Measurements from ENCODE around the gene DDX42.
"Not testable (repeated sequence)": the region's sequence is repeated elsewhere in the genome, so short reads cannot be mapped to it uniquely, and the experiment has no call there.

DDX42 gene

DNA sequence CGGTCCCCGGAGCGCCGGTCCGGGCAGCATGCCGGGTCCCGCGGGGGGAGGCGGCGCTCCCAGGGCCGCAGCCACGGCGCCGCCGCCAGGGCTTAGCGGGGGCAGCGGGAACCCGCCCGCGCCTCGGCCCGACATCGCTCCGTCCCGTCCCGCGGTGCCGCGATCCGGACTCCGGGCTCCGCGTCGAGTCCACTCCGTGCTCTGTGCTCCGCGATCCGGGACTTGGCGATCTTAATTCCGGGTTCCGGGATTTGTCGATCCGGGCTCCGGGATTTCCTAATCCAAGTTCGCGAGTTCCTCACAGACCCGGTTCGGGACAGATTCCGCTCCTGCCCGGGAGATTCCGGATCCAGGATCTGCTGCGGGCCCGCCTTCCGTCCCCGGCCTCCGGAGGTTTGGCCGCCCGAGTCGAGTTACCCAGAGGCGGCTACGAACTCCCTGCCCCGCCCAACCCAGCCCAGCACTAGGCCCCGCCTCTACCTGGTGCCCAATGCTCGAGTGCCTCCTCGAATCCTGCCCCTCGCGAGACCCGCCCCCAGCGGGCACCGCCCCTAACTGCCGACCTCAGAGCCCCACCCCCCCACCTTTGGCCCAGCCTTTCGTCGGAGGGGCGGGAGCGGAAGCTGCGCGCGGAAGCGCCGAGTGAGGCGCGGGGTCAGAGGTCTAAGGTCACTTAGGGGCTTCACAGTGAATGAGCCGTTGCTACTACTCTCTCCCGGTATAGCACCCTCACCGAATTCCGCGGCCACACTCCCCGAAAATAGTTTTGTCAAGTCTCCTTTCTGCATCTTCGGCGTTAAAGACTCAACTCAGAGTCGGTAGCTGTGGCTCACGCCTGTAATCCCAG, 68.8 kb downstream of the DDX42 start, which contains the start of gene SMARCD2:
Gene SMARCD2 (minus strand): TSS at position 146 of the 847 bp plus-strand sequence. CDS start 11 bp downstream, at position 135.
- DNase-seq, result peak; percentile 98

DNA sequence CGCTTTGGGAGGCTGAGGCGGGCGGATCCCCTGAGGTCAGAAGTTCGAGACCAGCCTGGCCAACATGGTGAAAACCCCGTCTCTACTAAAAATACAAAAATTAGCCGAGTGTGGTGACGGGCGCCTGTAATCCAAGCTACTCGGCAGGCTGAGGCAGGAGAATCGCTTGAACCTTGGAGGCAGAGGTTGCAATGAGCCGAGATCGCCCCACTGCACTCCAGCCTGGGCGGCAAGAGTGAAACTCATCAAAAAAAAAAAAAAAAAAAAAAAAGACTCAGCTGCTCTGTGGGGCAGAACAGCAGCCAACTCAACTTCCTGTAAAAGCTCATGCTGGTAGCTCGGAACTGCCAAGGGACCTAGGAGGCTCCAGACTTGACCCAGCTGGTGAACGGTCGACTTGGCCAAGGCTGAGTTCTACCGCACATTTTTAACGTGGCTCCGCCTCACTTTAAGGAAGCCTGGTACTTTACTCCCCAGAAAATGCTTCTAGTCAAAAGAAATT, 69.5 kb downstream of the DDX42 start:
- DNase-seq, result not testable (repeated sequence)

DNA sequence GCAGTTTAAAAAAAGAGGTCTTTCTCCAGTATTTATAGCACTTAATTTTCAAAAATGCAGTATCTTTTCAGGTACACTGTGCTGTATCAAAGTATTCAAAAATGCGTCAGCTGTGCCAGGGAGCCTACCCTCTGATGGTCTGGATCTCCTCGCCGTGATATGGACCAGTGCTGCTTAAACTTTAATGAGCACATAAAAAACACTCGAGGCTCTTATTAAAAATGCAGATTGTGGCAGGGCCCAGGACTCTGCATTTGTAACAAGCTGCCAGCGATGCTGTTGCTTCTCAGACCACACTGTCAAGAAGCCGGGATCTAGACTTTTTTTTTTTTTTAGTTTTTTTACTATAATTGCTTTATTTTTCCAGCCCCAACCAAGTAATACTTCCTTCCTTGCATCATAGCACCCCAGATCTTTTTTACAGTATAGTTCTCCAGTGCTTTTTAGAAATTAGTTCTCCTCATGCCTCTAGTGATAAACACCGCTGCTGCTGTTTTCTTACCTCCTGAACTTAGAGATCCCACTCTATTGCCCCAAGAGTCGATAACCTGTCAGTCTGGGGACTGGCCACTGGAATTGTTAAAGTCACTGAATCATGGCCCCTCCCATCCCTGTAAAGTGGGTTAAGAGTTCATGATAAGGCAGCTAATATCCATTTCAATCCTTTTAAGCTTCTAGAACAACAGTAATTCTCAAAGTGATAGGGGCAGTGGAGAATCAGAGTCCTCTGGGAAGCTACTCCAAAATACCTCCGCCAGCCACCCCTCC, 70.1 kb downstream of the DDX42 start:
- DNase-seq, result no peak

DNA sequence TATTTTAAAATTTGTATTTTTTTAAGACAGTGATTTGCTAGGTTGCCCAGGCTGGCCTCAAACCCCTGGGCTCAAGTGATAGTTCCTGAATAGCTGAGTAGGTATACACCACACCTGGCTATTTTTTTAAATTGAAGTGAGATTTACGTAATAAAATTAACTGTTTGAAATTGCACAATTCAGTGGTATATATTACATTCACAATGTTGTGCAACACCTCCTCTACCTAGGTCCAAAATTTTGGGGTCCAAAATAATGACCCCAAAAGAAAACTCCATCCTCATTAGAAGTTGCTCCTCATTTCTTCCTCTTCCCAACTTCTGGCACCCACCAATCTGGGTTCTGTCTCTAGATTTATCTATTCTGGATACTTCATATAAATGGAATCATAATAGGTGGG, 71.5 kb downstream of the DDX42 start:
- DNase-seq, result no peak

DNA sequence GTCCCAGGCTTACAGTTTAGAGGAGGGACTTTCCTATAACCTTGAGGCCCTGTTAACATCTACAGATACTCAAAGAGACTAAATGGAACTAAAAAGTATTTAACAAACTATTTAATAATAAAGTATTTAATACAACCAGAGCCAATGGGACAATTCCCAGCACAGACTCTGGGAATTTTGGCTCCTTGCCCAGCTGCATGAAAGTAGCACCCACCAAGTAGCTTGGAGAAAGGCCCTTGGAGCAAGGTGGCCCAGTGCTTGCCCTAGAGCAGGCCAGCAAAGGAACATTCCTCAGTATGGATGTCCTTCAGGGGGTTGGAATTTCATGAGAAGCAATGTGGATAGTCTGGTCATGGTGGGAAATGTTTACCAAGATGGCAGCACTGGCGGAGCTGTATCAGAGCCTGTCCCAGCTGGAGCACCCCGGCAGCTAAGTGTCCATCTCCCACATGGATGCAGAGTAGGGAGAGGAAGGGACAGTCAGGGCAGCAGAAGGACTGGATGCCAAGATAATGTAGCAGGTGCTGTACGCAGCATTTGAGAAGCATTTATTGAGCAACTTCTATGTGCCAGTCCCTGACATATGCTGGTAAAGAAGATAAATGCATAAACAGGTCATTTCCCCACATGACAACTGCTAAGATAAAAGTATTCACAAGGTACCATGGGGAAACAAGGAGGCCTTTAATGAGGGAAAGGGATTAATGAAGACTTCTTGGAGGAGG, 73.7 kb downstream of the DDX42 start:
- no peak for DNase-seq

DNA sequence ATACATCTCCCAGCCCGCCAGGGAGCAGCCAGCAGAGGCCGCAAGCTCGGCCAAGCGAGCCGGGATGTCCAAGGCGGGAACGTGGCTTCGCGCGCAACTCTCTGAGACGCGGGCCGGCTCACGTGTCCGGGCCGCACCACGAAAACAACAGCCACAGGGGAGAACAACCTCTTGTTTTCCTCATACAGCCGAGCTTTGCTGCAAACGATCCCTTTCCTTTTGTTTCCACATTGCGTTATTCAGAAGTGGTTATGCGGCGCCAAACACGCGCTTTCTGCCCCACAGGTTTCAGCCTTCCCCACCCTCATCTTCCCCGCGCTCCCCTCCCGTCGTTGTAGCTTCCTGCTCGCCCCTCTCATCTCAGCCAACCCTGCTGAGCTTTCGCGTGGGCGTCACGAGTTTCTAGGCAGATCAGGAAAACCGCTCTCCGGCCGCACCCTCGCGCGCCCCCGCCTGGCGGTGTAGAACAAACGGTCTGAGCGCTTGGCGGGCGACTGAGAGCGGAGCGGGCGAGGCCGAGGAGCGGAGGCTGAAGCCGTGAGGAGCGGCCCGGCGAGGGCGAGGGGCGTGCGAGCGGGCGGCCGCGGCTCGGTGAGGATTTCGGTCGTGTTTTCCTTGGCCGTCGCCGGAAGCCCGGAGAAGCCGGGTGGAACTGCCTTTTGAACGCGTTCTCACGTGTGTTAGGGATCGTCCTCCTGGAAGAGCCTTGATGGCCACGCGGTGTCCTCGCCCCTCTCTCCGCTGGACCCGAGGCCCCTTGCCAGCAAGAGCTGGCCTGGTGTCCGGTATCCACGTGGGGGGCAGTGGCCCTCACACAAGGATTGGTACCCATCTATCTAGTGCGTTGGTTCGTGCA, 75.1 kb downstream of the DDX42 start:
- no peak for DNase-seq

DNA sequence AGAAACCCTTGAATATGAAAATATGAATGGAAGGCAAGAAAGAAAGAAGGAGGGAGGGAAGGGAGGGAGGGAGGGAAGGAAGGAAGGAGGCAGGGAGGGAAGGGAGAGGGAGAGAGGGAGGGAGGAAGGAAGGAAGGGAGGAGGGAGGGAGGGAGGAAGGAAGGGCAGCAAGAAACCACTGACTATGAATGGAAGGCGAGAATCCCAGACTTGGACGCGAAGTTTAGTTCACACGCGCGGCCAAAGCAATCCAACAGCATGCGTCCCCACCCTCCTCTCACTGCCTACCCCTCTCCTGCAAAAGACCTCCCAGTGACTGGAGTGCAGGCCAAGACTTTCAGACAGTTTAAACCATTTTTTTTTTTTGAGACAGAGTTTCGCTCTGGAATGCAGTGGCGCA, 76.4 kb downstream of the DDX42 start:
- no peak for DNase-seq

DNA sequence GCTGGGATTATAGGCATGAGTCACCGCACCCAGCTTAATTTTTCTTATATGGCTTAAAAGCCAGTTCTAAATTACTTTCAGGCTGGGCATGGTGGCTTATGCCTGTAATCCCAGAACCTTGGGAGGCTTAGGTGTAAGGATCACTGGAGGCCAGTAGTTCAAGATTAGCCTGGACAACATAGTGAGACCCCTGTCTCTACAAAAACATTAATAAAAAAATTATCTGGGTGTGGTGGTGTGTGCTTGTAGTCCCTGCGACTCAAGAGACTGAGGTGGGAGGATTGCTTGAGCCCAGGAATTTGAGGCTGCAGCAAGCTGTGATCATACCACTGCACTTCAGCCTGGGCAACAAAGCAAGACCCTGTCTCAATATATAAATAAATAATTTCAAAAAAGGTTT, 79.3 kb downstream of the DDX42 start:
- DNase-seq, result no peak

DNA sequence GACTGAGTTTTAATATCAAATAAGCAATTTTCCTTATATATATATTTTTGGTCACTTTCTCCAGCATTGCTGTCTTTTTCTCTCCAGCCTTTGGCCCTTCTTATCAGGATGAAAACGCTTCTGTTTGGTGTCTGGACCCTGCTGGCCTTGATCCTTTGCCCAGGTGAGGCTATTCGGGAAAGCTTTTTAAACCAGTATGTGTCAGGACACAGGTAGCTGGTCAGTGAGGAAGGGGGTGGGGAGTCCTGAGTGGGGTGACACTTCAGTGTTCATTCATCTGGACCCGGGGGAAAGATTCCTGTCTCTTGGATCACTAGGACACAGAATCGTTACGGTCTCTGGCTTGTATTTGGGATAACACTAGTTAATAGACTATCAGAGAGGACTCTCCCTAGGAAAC, 80.7 kb downstream of the DDX42 start:
- no peak for DNase-seq

DNA sequence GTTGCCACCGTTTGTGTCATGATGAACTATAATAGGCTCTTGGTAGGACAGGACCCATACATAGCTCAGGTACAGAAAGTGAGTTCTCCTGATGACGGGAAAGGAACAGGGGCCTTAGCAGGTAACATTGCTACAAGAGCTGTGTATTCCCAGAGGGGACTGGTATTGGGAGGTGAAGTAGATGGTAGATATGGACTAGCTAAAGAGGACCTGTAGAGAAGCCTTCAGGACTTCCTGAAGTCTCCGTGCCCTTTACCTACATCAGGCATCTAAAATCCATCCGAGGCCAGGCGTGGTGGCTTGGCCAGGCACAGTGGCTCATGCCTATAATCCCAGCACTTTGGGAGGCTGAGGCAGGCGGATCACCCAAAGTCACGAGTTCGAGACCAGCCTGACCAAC, 81.2 kb downstream of the DDX42 start:
- DNase-seq, result no peak

DNA sequence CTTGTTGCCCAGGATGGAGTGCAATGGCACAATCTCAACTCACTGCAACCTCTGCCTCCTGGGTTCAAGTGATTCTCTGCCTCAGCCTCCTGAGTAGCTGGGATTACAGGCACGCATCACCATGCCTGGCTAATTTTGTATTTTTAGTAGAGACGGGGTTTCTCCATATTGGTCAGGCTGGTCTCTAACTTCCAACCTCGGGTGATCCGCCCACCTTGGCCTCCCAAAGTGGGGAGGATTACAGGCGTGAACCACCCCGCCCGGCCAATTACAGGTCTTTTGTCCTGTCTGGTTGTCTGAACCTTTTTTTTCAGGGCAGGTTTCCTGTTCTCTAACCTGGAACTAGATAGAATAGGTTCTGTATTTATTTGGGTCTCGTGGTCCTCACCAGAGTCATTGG, 82.5 kb downstream of the DDX42 start:
- DNase-seq, result not testable (repeated sequence)

DNA sequence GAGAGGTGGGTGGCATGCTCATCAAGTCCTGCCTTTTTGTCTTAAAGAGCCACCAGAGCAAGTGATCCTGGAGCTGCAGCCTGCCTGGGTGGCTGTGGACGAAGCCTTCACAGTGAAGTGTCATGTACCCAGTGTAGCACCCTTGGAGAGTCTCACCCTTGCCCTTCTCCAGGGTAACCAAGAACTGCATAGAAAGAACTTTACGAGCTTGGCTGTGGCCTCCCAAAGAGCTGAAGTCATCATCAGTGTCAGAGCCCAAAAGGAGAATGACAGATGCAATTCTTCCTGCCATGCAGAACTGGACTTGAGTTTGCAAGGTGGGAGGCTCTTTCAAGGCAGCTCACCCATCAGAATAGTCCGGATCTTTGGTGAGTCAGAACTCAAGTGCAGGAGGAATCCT, 85.3 kb downstream of the DDX42 start:
- DNase-seq, result no peak

DNA sequence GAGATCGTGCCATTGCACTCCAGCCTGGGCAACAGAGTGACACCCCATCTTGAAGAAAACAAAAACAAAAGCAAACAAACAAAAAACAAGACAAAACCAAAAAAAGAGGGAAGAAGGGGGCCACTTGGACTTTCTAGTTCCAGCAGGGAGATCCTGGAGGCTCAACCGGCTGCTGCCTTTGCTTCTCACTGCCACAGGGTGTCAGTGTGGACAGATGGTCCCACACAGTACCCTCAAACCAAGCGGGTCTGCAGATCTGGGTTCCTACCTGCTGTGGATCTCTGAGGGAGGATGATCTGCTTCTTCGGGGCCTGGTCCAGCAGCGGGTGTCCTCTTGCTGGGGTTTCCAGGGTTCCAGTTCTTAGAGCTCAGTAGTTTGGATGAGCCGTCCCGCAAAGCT, 92.7 kb downstream of the DDX42 start:
- not testable (repeated sequence) for DNase-seq
